Mucosa of rectum (tissue), 2 donors: ENCODE results near the gene MORF4L1.
"Not testable (repeated sequence)": the region's sequence is repeated elsewhere in the genome, so short reads cannot be mapped to it uniquely, and the experiment has no call there.

Experiments used
- H3K27ac ChIP-seq, 2 donors: one replicate each; pipeline ENCODE4 v1.7.0; 2013; ENCODE audit warnings: inconsistent platforms in 2 of 2, low read depth in 2 of 2, low read length in 2 of 2
- H3K27me3 ChIP-seq, 2 donors: one replicate each; pipeline ENCODE4 v1.7.0; 2013; ENCODE audit warnings: low read length in 2 of 2; ENCODE audit not compliant: control insufficient read depth in 2 of 2, insufficient read depth in 2 of 2
- H3K36me3 ChIP-seq, 2 donors: one replicate each; pipeline ENCODE4 v1.7.0; 2013; ENCODE audit warnings: low read length in 2 of 2; ENCODE audit not compliant: control insufficient read depth in 2 of 2, insufficient read depth in 2 of 2
- H3K4me1 ChIP-seq, 2 donors: one replicate each; pipeline ENCODE4 v1.7.0; 2013; ENCODE audit warnings: low read length in 2 of 2, mild to moderate bottlenecking in 1 of 2; ENCODE audit not compliant: control insufficient read depth in 2 of 2, insufficient read depth in 2 of 2
- H3K4me3 ChIP-seq, 2 donors: one replicate each; pipeline ENCODE4 v1.7.0; 2013; ENCODE audit warnings: low read length in 2 of 2
- H3K9ac ChIP-seq, 2 donors: one replicate each; pipeline ENCODE4 v1.7.0; 2013; ENCODE audit warnings: low read length in 2 of 2, low read depth in 1 of 2, mild to moderate bottlenecking in 1 of 2
- H3K9me3 ChIP-seq, 2 donors: one replicate each; pipeline ENCODE4 v1.7.0; 2013; ENCODE audit warnings: low read length in 2 of 2; ENCODE audit not compliant: control insufficient read depth in 2 of 2
- donor health status: healthy.
- donor health status: Normal muscosa, but diverticular disease.

Gene MORF4L1

GRCh38 chr15:78925076-78925624 is 52.5 kb downstream of the MORF4L1 start:
- Histone ChIP-seq H3K4me1 (no peaks in the 10 kb centered on the region), H3K27ac (no peak overlapping the region), H3K9ac (no peak overlapping the region), H3K27me3 (no peaks in the 10 kb centered on the region), H3K4me3 (no peak overlapping the region), H3K36me3 (peaks cover 30 to 46% of the 10 kb centered on the region in 2 donors), H3K9me3 (no peaks in the 10 kb centered on the region)

GRCh38 chr15:78925956-78926743 is 53.5 kb downstream of the MORF4L1 start:
- Histone ChIP-seq H3K9me3 (no peaks in the 10 kb centered on the region), H3K9ac (no peak overlapping the region), H3K36me3 (peaks cover 27 to 46% of the 10 kb centered on the region in 2 donors), H3K4me1 (no peaks in the 10 kb centered on the region), H3K4me3 (no peak overlapping the region), H3K27ac (no peak overlapping the region), H3K27me3 (no peaks in the 10 kb centered on the region)

GRCh38 chr15:78927077-78927790 is 54.5 kb downstream of the MORF4L1 start:
- Histone ChIP-seq H3K27ac (no peak overlapping the region), H3K4me1 (no peaks in the 10 kb centered on the region), H3K9ac (no peak overlapping the region), H3K27me3 (no peaks in the 10 kb centered on the region), H3K36me3 (peaks cover 19 to 36% of the 10 kb centered on the region in 2 donors), H3K4me3 (no peak overlapping the region), H3K9me3 (no peaks in the 10 kb centered on the region)

GRCh38 chr15:78928176-78928575 is 55.5 kb downstream of the MORF4L1 start:
- not testable (repeated sequence) for H3K27me3 ChIP-seq, H3K27ac ChIP-seq, H3K9me3 ChIP-seq, H3K4me3 ChIP-seq, H3K9ac ChIP-seq, H3K4me1 ChIP-seq
- H3K36me3 ChIP-seq, result peaks cover 19 to 31% of the 10 kb centered on the region in 2 donors

- Histone ChIP-seq H3K27ac (no peak overlapping the region), H3K36me3 (peaks cover 19 to 31% of the 10 kb centered on the region in 2 donors)
These were observed 56.0 kb downstream of the MORF4L1 start for GRCh38 chr15:78928616-78929093.

GRCh38 chr15:78929536-78930264 is 57.0 kb downstream of the MORF4L1 start:
- no peak overlapping the region for H3K4me3 ChIP-seq
- H3K27me3 ChIP-seq, result no peaks in the 10 kb centered on the region
- H3K36me3 ChIP-seq, result peaks cover 15 to 27% of the 10 kb centered on the region in 2 donors
- no peaks in the 10 kb centered on the region for H3K9me3 ChIP-seq
- H3K4me1 ChIP-seq, result no peaks in the 10 kb centered on the region
- H3K9ac ChIP-seq, result no peak overlapping the region
- H3K27ac ChIP-seq, result no peak overlapping the region

More at GRCh38 chr15:78928616-78929093, 56.0 kb downstream of the MORF4L1 start:
- Histone ChIP-seq H3K9me3 (no peaks in the 10 kb centered on the region), H3K4me1 (no peaks in the 10 kb centered on the region), H3K4me3 (no peak overlapping the region), H3K9ac (no peak overlapping the region), H3K27me3 (no peaks in the 10 kb centered on the region)

GRCh38 chr15:78930577-78931388 is 58.1 kb downstream of the MORF4L1 start:
- Histone ChIP-seq H3K36me3 (peaks cover 10 to 22% of the 10 kb centered on the region in 2 donors), H3K9me3 (no peaks in the 10 kb centered on the region), H3K4me3 (no peak overlapping the region), H3K27me3 (no peaks in the 10 kb centered on the region), H3K27ac (no peak overlapping the region), H3K9ac (no peak overlapping the region), H3K4me1 (no peaks in the 10 kb centered on the region)

GRCh38 chr15:78931439-78932257 is 59.0 kb downstream of the MORF4L1 start:
- no peaks in the 10 kb centered on the region for H3K4me1 ChIP-seq
- H3K9ac ChIP-seq, result no peak overlapping the region
- no peaks in the 10 kb centered on the region for H3K9me3 ChIP-seq
- no peaks in the 10 kb centered on the region for H3K27me3 ChIP-seq
- no peak overlapping the region for H3K27ac ChIP-seq
- H3K36me3 ChIP-seq, result peaks cover 10 to 18% of the 10 kb centered on the region in 2 donors
- H3K4me3 ChIP-seq, result no peak overlapping the region
